ENCODE results near the gene MFSD6L.

DNA sequence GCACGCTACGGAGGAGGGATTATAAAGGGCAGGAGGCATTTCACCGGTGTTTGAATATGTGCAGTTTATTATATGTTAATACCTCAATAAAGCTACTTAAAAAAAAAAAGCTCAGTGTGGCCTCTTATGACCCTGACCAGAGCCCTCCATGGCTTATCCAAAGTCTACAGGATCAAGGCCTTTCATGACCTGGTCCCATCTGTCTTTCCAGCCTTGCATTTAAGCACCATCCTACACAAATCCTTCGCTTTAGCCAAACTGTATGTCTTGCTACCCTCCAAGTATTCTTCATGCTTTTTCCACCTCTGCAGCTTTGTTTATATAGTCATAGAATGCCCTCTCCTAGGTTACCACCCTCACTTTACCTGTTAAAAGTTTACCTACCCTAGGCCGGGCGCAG, 6.5 kb downstream of the MFSD6L start:
- TF ChIP-seq, protein P1, sequence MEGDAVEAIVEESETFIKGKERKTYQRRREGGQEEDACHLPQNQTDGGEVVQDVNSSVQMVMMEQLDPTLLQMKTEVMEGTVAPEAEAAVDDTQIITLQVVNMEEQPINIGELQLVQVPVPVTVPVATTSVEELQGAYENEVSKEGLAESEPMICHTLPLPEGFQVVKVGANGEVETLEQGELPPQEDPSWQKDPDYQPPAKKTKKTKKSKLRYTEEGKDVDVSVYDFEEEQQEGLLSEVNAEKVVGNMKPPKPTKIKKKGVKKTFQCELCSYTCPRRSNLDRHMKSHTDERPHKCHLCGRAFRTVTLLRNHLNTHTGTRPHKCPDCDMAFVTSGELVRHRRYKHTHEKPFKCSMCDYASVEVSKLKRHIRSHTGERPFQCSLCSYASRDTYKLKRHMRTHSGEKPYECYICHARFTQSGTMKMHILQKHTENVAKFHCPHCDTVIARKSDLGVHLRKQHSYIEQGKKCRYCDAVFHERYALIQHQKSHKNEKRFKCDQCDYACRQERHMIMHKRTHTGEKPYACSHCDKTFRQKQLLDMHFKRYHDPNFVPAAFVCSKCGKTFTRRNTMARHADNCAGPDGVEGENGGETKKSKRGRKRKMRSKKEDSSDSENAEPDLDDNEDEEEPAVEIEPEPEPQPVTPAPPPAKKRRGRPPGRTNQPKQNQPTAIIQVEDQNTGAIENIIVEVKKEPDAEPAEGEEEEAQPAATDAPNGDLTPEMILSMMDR (IDR thresholded peaks at IDR 0.05 in 2 of 3, conservative IDR thresholded peaks at IDR 0.05 in 1 of 3; ENCODE audit: control insufficient read depth in 2 of 3, extremely low read depth in 1 of 3, insufficient read depth in 1 of 3, low read depth in 3 of 3, low read length in 3 of 3) = no peak
- TF ChIP-seq POLR2A (IDR thresholded peaks at IDR 0.05; ENCODE audit: low read depth, low read length) = no peak
